Lower leg skin (tissue), 3 donors: Measurements from ENCODE around the gene ARRDC1.

Experiments used
- CTCF ChIP-seq, 3 donors: fragments of 450-650 bp; IDR thresholded peaks; one replicate each; pipeline ENCODE4 v1.5.1; 2016; ENCODE audit warnings: antibody characterized with exemption in 3 of 3, mild to moderate bottlenecking in 3 of 3, moderate library complexity in 2 of 3
- POLR2A ChIP-seq, 2 donors: fragments of 450-650 bp; IDR thresholded peaks; one replicate each; pipeline ENCODE4 v1.6.1; 2016 to 2017; ENCODE audit warnings: antibody characterized with exemption in 2 of 2, mild to moderate bottlenecking in 1 of 2, moderate library complexity in 1 of 2

- TF ChIP-seq CTCF (IDR thresholded peaks at IDR 0.05) (no peak), POLR2A (IDR thresholded peaks at IDR 0.05) (no peak)
Observed at GRCh38 chr9:137564134-137564533, 41.4 kb upstream of the ARRDC1 start.
